ENCODE data around the gene ARHGAP1. TPM values are rescaled to one million over a fixed set of nuclear protein-coding genes. Genes with fewer than 3 reads are reported as not detected.

Gene ARHGAP1
- polyA plus RNA-seq, 3 donors: 31.6 to 59.3 (median 44.1) TPM

DNA sequence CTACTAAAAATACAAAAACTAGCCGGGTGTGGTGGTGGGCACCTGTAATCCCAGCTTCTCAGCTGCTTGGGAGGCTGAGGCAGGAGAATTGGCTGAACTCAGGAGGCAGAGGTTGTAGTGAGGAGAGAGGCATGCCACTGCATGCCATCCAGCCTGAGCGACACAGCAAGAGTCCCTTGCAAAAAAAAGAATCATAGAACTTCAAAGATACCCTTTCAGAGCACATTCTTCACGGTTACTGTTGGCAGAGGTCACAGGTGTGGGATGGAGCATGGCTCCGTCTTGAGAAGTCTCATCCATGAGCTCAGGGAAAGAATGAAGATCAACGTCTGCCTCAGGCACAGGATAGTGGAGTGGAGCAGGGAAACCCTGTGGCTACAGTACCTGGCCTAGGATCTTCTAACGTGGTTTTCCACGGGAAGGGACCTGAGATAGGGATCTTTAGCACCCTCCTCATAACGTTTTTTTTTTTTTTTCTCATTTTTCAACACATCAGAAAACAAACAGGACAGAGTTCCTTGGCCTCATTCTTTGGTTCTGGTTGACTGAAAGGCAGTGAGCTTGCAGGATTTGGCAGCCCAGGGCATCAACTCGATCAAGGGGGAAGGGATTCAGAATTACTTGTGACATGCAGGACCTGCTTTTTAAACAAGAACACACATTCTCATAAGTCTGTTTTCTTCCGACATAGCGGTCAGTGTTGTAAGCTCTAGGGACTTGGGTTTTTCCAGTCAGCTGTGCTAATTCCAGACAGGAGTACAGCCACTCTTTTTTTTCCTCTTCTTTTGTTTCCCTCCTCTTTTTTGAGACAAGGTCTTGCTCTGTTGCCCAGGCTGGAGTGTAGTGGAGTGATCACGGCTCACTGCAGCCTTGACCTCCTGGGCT lies 41.4 kb upstream of the ARHGAP1 start:
- H3K9me3 Mint-ChIP-seq: no peaks in the 10 kb centered on the region
- H3K4me3 Mint-ChIP-seq: no peak overlapping the region
- H3K36me3 Mint-ChIP-seq: peaks cover 55 to 64% of the 10 kb centered on the region in 2 donors
- peak overlapping the region in 2 of 7 donors; percentile 30 to 37 for H3K27ac Mint-ChIP-seq
- intact Hi-C loops (cut with micrococcal nuclease): no loop called here
- TF ChIP-seq, protein P1, sequence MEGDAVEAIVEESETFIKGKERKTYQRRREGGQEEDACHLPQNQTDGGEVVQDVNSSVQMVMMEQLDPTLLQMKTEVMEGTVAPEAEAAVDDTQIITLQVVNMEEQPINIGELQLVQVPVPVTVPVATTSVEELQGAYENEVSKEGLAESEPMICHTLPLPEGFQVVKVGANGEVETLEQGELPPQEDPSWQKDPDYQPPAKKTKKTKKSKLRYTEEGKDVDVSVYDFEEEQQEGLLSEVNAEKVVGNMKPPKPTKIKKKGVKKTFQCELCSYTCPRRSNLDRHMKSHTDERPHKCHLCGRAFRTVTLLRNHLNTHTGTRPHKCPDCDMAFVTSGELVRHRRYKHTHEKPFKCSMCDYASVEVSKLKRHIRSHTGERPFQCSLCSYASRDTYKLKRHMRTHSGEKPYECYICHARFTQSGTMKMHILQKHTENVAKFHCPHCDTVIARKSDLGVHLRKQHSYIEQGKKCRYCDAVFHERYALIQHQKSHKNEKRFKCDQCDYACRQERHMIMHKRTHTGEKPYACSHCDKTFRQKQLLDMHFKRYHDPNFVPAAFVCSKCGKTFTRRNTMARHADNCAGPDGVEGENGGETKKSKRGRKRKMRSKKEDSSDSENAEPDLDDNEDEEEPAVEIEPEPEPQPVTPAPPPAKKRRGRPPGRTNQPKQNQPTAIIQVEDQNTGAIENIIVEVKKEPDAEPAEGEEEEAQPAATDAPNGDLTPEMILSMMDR (IDR thresholded peaks at IDR 0.05): no peak
- no peaks in the 10 kb centered on the region for H3K27me3 ChIP-seq (ENCODE audit: control insufficient read depth in 2 of 2, insufficient read depth in 2 of 2, low read length in 2 of 2)
- H2AFZ ChIP-seq (ENCODE audit: insufficient read depth, low read depth, low read length, poor library complexity, severe bottlenecking): no peak overlapping the region
- H3K4me1 Mint-ChIP-seq: no peaks in the 10 kb centered on the region
- peaks cover 0 to 1% (median 0%) of the 10 kb centered on the region in 3 donors for H3K27me3 Mint-ChIP-seq (ENCODE audit: low read depth in 3 of 3)
- H3K4me1 ChIP-seq (ENCODE audit: control insufficient read depth in 1 of 2, insufficient read depth in 2 of 2, low read length in 2 of 2): no peaks in the 10 kb centered on the region
- no peaks in the 10 kb centered on the region for H3K79me2 ChIP-seq (ENCODE audit: insufficient read depth, low read length)
- peaks cover 56 to 59% of the 10 kb centered on the region in 2 donors for H3K36me3 ChIP-seq (replicated peaks in 1 of 2; ENCODE audit: control insufficient read depth in 1 of 2, insufficient read depth in 2 of 2, low read length in 2 of 2)
- 100% methylated on average over 1 of the region's 12 CpGs for WGBS (ENCODE audit: insufficient coverage)
- no peak overlapping the region for H3K4me2 ChIP-seq (replicated peaks; ENCODE audit: extremely low read depth, low read length, poor library complexity, severe bottlenecking)
- H4K20me1 ChIP-seq (ENCODE audit: insufficient read depth, low read length): no peaks in the 10 kb centered on the region
- no peak overlapping the region for H3K9ac ChIP-seq (ENCODE audit: insufficient read depth, low read length, poor library complexity, severe bottlenecking)
- no peak for DNase-seq
- no peak overlapping the region for H3K27ac ChIP-seq (ENCODE audit: low read depth in 1 of 2, low read length in 2 of 2)
- no peak overlapping the region for H3K4me3 ChIP-seq (replicated peaks in 1 of 3; ENCODE audit: low read depth in 2 of 3, low read length in 3 of 3)
- no peaks in the 10 kb centered on the region for H3K9me3 ChIP-seq (replicated peaks in 1 of 2; ENCODE audit: control insufficient read depth in 1 of 2, insufficient read depth in 1 of 2, low read length in 2 of 2)

GRCh38 chr11:46738887-46739286 lies 38.5 kb upstream of the ARHGAP1 start:
- no peak overlapping the region for H3K27ac ChIP-seq (ENCODE audit: low read depth in 1 of 2, low read length in 2 of 2)
- no peaks in the 10 kb centered on the region for H3K79me2 ChIP-seq (ENCODE audit: insufficient read depth, low read length)
- no peak overlapping the region for H2AFZ ChIP-seq (ENCODE audit: insufficient read depth, low read depth, low read length, poor library complexity, severe bottlenecking)
- no peak overlapping the region for H3K9ac ChIP-seq (ENCODE audit: insufficient read depth, low read length, poor library complexity, severe bottlenecking)
- WGBS (ENCODE audit: insufficient coverage): 100% methylated on average over 5 of the region's 6 CpGs
- Mint-ChIP-seq H3K4me3 (no peak overlapping the region), H3K36me3 (peaks cover 28 to 37% of the 10 kb centered on the region in 2 donors), H3K27me3 (ENCODE audit: low read depth in 3 of 3) (peaks cover 0 to 4% (median 1%) of the 10 kb centered on the region in 3 donors), H3K27ac (peak overlapping the region in 1 of 7 donors; percentile 2), H3K9me3 (peaks cover 0 to 3% (median 0%) of the 10 kb centered on the region in 7 donors), H3K4me1 (no peaks in the 10 kb centered on the region)
- peaks cover 28 to 29% of the 10 kb centered on the region in 2 donors for H3K36me3 ChIP-seq (replicated peaks in 1 of 2; ENCODE audit: control insufficient read depth in 1 of 2, insufficient read depth in 2 of 2, low read length in 2 of 2)
- no peak overlapping the region for H3K4me2 ChIP-seq (replicated peaks; ENCODE audit: extremely low read depth, low read length, poor library complexity, severe bottlenecking)
- H3K9me3 ChIP-seq (replicated peaks in 1 of 2; ENCODE audit: control insufficient read depth in 1 of 2, insufficient read depth in 1 of 2, low read length in 2 of 2): no peaks in the 10 kb centered on the region
- H3K4me3 ChIP-seq (replicated peaks in 1 of 3; ENCODE audit: low read depth in 2 of 3, low read length in 3 of 3): no peak overlapping the region
- no peaks in the 10 kb centered on the region for H3K4me1 ChIP-seq (ENCODE audit: control insufficient read depth in 1 of 2, insufficient read depth in 2 of 2, low read length in 2 of 2)
- intact Hi-C loops (cut with micrococcal nuclease): no loop called here
- DNase-seq: no peak
- H3K27me3 ChIP-seq (ENCODE audit: control insufficient read depth in 2 of 2, insufficient read depth in 2 of 2, low read length in 2 of 2): no peaks in the 10 kb centered on the region
- no peaks in the 10 kb centered on the region for H4K20me1 ChIP-seq (ENCODE audit: insufficient read depth, low read length)
- TF ChIP-seq, protein P1 (IDR thresholded peaks at IDR 0.05): no peak
